Left colon (tissue), 2 donors: Measurements from ENCODE around the gene FETUB. TPM values are rescaled to one million over a fixed set of nuclear protein-coding genes. Genes with fewer than 3 reads are reported as not detected.

Experiments
- ATAC-seq: fragments of 200-7000 bp; cut with Tn5 transposase; one replicate; pipeline ENCODE4 v1.9.1; 2020; ENCODE audit warnings: mild to moderate bottlenecking, moderate library complexity
- DNase-seq, 2 donors: peaks; one replicate each; pipeline ENCODE4 v3.0.0-alpha.2; 2020
- intact Hi-C, 2 donors: fragments of 100-400 bp; cut with DNase I in 1 of 2; cut with micrococcal nuclease in 1 of 2; formaldehyde crosslinking; loops; one replicate each; pipeline versions ENCODE4 v1.11.2 to v1.14.0; 2022; cut with DNase I, micrococcal nuclease
- long read RNA-seq: library from polyadenylated mRNA; unstranded; transcript quantifications from one replicate; pipeline ENCODE4 v2.0.0, GENCODE V29; 2021
- total RNA-seq, 2 donors: library from RNA; stranded (reverse); fragmentation: NEBNext Ultra II Directional; extraction: Animal tissue kit (Norgen Biotek cat#: 25700); gene quantifications; one replicate each; pipeline ENCODE4 v1.2.1, GENCODE V29; 2021
- donor health status: DM: no; HTN: no; CAD: no.
- donor health status: DM: yes; HTN: yes; CAD: no.

The FETUB gene, protein sequence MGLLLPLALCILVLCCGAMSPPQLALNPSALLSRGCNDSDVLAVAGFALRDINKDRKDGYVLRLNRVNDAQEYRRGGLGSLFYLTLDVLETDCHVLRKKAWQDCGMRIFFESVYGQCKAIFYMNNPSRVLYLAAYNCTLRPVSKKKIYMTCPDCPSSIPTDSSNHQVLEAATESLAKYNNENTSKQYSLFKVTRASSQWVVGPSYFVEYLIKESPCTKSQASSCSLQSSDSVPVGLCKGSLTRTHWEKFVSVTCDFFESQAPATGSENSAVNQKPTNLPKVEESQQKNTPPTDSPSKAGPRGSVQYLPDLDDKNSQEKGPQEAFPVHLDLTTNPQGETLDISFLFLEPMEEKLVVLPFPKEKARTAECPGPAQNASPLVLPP
- total RNA-seq, result not detected
- long read RNA-seq, result 0 reads

GRCh38 chr3:186639778-186640472, at the start of gene FETUB:
FETUB (plus strand) TSS chr3:186640399; CDS start chr3:186640461, 62 bp downstream.
- intact Hi-C loops, result no loop called here
- DNase-seq, result no peak
- ATAC-seq, result no peak

DNA sequence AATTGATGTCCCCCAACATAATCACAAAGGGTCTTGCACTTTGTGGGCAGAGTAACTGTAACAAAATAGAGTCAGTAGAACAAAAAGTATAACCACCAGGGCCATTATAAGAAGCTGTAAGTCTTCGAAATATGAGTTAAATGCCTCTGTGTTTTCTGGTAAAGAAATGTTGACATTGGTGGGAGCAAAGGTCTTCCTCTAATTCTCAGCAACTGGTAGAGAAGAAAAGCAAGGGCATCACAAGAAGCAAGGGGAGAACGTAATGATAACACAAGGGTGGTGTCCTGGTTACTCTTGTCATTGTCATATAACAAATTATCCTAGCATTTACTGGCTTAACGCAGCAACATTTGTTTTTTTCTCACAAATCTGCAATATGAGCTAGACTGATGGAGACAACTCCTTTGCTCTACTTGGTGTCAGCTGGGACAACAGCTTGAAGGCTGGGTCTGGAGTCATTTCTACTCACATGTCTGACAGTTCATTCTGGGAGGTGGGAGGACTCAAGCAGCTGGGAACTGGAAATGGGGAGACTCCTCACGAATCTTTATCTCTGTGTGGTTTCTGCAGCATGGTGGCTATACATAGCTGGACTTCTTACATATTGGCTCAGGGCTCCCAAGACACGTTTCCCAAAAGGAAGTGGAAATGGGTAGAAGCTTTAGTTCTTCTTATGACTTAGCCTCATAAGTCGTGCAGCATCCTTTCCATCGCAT, 49.5 kb upstream of the FETUB start:
- DNase-seq (no peak), ATAC-seq (no peak)
- intact Hi-C loops, result no loop called here

GRCh38 chr3:186592682-186593081, 47.5 kb upstream of the FETUB start:
- ATAC-seq (no peak), DNase-seq (no peak)
- intact Hi-C loops, result no loop called here

- no peak for DNase-seq
- peak; percentile 48 for ATAC-seq
- intact Hi-C loops, result no loop called here
Observed at GRCh38 chr3:186593862-186594261, 46.3 kb upstream of the FETUB start.

GRCh38 chr3:186594591-186595113, 45.5 kb upstream of the FETUB start:
- DNase-seq, result no peak
- intact Hi-C loops, result no loop called here
- ATAC-seq, result no peak

GRCh38 chr3:186596568-186597287, 43.5 kb upstream of the FETUB start:
- intact Hi-C loops, result no loop called here
- no peak for ATAC-seq
- DNase-seq, result no peak

GRCh38 chr3:186598108-186598784, 42.0 kb upstream of the FETUB start:
- no peak for DNase-seq
- ATAC-seq, result no peak
- intact Hi-C loops, result no loop called here

GRCh38 chr3:186598794-186599141, 41.4 kb upstream of the FETUB start:
- intact Hi-C loops, result no loop called here
- no peak for ATAC-seq
- no peak for DNase-seq

- DNase-seq (peak in 1 of 2 donors; percentile 13), ATAC-seq (peak; percentile 95)
- intact Hi-C loops, result no loop called here
Observed at GRCh38 chr3:186599142-186599784, 40.9 kb upstream of the FETUB start.

DNA sequence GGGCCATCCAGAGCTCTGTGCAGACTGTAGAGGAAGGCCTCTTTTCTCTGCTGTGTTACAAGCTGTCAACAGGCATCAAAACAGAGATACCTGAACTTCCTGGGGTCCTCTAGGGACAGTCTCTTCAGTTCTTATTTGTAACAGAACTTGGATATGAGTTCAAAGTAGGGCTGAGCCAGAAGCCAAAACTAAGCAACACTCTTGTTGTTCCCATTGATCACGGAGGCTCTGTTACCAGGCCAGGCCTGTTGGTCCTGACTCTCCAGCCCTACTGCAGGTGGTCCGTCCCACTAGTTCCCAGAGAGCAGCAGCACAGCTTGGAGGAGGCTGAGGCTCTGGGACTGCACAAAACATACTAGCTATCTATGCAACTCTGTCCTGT, 40.4 kb upstream of the FETUB start:
- ATAC-seq, result no peak
- DNase-seq, result no peak
- intact Hi-C loops, result no loop called here

DNA sequence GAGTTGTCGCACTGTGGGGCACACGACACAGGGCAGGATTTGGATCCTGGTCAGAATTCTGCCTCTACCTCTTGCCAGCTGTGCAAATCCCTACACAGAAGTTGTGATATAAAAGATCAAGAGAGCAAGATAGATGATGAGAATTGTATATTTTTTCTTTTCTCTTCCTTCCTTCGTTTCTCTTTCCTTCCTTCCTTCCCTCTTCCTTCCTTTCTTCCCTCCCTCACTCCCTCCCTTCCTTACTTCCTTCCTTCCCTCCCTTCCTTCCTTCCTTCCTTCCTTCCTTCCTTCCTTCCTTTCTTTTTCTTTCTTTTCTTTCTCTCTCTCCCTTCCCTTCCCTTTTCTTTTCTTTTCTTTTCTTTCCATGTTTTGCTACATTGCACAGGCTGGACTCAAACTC, 39.3 kb upstream of the FETUB start:
- DNase-seq, result no peak
- intact Hi-C loops, result no loop called here
- no peak for ATAC-seq

- ATAC-seq (no peak), DNase-seq (no peak)
- intact Hi-C loops, result no loop called here
Observed at GRCh38 chr3:186603159-186603558, 37.0 kb upstream of the FETUB start.

- intact Hi-C loops, result no loop called here
- DNase-seq (no peak), ATAC-seq (no peak)
Observed at GRCh38 chr3:186605078-186605477, 35.1 kb upstream of the FETUB start.

DNA sequence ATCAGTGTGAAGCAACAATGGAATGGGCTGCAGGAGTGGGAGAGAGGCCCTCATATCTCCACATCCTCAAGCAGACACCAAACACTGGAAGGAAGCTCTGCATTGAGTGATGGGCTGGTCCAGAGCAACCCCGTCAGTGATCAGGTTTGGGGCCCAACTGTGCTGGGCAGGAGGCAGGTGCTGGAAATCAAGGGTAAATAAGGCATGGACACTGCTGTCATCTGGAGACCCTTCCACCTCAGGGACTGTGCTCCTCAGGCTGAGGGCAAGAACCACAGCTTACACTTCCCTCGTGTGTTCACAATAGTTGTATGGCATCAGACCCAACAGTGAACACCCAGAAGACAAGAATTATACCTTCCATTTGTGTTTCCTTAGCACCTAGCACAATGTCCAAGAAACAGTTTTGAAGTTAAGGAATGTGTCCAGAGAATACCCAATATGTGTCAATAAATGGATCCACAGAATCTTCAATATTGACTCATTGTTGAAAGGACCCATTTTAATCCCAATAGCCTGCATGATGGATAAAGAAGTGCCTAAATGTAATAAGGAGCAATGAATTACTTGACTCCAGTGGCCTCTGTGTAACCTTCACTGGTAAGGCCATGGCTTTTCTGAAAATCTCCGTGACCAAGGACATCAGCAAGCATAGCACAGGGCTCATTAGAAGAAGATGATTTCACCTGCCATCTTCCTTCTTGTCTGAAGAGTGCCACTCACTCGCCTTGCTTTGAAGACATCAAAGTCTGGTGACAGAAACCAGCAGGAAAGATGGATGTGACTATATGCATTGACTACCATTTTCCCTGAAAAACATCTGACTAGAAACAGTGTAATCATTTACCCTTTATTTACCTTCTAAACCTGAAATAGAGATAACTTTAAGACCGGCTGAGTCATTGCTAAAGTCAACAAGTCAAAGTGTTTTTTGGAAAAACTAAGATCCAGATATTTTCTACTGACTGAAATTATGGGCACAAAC, 34.3 kb upstream of the FETUB start:
- DNase-seq (no peak), ATAC-seq (no peak)
- intact Hi-C loops, result no loop called here

DNA sequence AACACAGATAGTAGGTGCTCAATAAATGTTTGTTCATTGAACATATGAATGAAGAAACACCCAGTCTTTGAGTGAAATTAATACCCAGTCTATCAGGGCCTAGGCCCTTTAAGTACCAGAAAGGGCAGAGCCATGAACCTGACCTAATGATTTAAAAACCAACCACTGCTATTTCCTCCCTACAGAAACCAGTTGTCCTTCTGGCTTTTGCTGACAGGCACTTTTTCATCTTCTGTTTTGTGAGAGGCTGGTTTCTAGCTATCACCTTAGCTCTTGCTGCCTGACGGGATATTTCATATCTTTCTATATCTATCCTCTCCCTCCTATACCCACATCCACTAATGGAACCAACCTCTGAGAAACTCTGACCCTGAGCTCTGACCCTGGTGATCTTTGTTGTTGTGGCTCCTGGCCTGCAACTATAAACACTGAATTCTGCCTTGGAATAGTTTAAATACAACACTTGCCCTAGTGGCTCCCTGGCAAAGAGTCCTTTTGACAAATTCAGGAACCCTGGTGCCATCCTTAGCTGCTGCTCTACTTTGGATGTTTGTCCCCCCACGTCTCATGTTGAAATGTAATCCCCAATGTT, 31.5 kb upstream of the FETUB start:
- intact Hi-C loops, result no loop called here
- DNase-seq, result no peak
- no peak for ATAC-seq

GRCh38 chr3:186609247-186609868, 30.8 kb upstream of the FETUB start:
- ATAC-seq, result peak; percentile 76

More at GRCh38 chr3:186609247-186609868, 30.8 kb upstream of the FETUB start:
- intact Hi-C loops, result no loop called here
- DNase-seq, result peak in 1 of 2 donors; percentile 14
